Germinal center (tissue), 1 donor: ENCODE results near the gene SKA1.
"Not testable (repeated sequence)": the region's sequence is repeated elsewhere in the genome, so short reads cannot be mapped to it uniquely, and the experiment has no call there.

Source experiments
- DNase-seq: peaks from one replicate; pipeline ENCODE4 v3.0.0; 2012; ENCODE audit warnings: mixed read lengths, low spot score

SKA1 gene

DNA sequence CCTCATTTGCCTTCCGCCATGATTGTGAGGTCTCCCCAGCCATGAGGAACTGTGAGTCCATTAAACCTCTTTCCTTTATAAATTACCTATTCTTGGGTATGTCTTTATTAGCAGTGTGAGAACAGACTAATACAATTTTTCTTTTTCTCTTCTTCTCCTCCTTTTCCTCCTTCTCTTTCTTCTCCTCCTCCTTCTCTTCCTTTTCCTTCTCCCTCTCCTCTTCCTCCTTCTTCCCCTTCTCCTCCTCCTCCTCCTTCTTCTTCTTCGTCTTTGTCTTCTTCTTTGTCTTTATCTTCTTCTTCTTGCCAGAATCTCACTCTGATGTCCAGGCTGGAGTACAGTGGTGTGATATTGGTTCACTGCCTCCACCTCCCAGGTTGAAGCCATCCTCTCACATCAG lies 20.2 kb downstream of the SKA1 start:
- DNase-seq = no peak

GRCh38 chr18:50396005-50396660 lies 21.3 kb downstream of the SKA1 start:
- no peak for DNase-seq

DNA sequence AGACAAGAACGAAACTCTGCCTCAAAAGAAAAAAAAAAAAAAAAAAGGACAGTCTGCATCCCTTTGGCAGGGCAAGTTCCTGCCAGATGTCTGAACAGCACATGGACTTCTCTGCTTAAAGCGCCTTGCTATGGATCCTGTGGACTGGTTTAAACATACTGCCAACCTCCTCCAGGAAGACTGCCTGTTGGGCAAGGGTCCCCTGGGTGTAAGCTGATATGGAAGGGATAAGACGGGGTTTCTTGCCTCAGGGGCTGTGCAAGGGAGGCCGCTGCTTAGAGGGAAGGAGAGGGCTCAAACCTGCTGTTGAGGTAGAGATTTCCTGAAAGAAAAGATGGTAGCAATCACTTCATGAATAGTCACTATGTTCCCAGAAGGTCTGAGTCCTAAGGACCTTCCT lies 22.2 kb downstream of the SKA1 start:
- DNase-seq = no peak

DNA sequence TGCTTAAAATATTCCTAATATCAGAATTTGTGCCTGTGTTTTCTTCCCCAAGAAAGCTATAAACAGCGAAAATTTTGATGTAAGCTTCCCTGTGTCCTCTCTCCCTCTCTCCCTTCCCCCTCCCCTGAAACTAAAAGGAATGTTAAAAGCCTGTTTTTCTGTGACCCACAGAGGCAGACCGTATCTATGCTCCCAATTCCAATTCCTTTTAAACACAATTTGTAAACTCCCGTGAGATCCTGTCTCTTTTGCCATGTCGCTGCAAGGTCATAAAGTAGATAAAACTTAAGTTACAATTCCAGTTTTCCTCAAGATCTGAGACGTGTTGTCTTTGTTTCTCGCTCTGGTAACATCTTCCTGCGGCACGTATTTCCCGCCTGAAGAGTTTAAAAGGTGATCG lies 23.3 kb downstream of the SKA1 start:
- DNase-seq = no peak

DNA sequence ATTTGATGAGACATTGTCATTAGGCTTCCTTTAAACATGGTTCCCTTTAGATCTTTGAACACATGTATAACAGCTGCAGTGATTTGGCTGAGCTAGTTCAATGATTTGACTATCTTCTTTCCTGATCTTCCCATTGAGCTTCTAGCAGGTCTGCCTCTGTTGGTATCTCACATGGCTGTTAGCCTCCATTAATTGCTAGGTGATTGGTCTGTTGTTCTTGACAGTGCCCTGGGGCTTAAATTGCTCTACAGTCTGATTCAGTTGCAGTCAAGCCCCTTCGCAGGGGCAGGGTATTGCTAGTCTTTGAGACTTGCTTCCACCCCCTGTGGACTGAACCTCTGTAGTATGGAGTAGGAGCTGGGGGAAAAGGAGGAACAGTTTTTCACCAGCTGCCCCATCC lies 24.1 kb downstream of the SKA1 start:
- DNase-seq = no peak

DNA sequence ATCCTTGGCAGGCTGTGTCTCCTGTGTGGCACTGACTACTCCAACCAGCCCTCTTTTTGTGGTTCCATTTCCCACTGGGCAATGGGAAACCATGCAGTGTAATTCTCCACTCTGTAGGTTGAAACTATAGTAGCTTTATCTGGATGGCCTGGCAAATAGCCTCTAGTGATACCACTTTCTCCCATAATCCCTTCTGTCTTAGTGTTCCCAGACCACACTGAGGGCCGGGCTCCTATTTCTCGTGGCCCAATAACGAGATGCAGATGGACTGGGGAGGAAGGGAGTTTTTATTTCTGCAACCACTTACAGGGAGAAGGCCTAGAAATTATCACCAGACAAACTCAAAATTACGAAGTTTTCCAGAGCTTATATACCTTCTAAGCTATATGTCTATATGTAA lies 24.7 kb downstream of the SKA1 start:
- DNase-seq = no peak

GRCh38 chr18:50400438-50400837 lies 25.6 kb downstream of the SKA1 start:
- DNase-seq = not testable (repeated sequence)

- DNase-seq = no peak
Observed at GRCh38 chr18:50401295-50401694, 26.4 kb downstream of the SKA1 start.

GRCh38 chr18:50401888-50402287 lies 27.0 kb downstream of the SKA1 start:
- DNase-seq = no peak

DNA sequence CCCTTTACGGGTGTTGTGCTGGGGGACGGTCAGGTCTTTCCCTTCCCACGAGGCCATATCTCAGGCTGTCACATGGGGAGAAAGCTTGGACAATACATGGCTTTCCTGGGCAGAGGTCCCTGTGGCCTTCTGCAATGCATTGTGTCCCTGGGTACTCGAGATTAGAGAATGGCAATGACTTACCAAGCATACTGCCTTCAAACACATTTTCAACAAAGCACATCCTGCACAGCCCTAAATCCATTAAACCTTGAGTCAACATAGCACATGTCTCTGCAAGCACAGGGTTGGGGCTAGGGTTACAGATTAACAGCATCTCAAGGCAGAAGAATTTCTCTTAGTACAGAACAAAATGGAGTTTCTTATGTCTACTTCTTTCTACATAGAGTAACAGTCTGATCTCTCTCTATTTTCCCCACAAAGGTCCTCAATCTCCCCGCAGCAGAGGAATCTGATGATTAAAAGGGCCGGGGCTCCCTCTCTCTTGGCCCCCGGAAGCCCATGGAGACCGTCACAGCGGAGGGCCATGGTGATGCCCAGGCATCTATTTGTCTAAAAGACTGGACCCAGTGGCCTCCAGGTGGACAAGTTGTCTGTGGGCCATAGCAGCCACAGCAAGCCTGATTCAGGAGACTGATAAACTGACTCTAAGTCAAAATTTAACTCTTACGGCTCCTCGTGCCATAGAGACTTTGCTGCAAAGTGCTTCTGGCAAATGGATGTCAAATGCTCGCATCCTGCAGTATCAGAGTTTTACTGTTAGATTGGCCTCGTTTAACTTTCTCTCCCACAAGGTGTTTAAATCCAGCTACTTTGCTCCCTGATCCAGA lies 30.1 kb downstream of the SKA1 start:
- DNase-seq = not testable (repeated sequence)

- DNase-seq = no peak
Observed at GRCh38 chr18:50405582-50406271, 30.9 kb downstream of the SKA1 start.

GRCh38 chr18:50409236-50409635 lies 34.4 kb downstream of the SKA1 start:
- DNase-seq = no peak

GRCh38 chr18:50410008-50410407 lies 35.2 kb downstream of the SKA1 start:
- DNase-seq = no peak

- no peak for DNase-seq
Observed at GRCh38 chr18:50410894-50411293, 36.0 kb downstream of the SKA1 start.

DNA sequence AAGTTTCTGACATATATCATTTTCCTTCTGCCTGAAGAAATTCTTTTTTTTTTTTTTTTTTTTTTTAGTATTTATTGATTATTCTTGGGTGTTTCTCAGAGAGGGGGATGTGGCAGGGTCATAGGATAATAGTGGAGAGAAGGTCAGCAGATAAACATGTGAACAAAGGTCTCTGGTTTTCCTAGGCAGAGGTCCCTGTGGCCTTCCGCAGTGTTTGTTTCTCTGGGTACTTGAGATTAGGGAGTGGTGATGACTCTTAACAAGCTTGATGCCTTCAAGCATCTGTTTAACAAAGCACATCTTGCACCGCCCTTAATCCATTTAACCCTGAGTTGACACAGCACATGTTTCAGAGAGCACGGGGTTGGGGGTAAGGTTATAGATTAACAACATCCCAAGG lies 42.0 kb downstream of the SKA1 start:
- DNase-seq = not testable (repeated sequence)

GRCh38 chr18:50417705-50418104 lies 42.9 kb downstream of the SKA1 start:
- not testable (repeated sequence) for DNase-seq

- no peak for DNase-seq
Observed at GRCh38 chr18:50418650-50419049, 43.8 kb downstream of the SKA1 start.

- no peak for DNase-seq
Observed at GRCh38 chr18:50422286-50422898, 47.5 kb downstream of the SKA1 start.

- no peak for DNase-seq
Observed at GRCh38 chr18:50424877-50425690, 50.2 kb downstream of the SKA1 start.

DNA sequence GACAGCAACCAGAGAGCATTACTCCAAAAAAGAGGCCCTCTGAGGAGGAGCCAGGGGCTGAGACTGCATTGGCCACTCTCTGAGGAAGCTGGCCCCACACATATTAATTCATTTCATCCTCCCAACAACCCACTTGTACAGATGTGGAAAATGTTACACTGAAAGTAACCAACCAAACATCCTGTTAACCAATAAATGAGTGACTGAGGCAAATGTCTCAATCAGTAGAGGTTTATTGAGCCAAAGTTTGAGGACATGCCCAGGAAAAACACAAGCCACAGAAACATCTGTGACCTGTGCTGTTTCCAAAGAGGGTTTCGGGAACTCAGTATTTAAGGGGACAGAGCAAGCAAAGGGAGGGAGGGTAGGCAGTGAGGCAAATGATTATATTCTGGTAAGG lies 53.0 kb downstream of the SKA1 start:
- DNase-seq = no peak

- no peak for DNase-seq
Observed at GRCh38 chr18:50428531-50429206, 53.8 kb downstream of the SKA1 start.
